Measurements from ENCODE around the gene KCNN1.
"Not testable (repeated sequence)": the region's sequence is repeated elsewhere in the genome, so short reads cannot be mapped to it uniquely, and the experiment has no call there.

Gene KCNN1

GRCh38 chr19:18021121-18021755 lies 54.3 kb downstream of the KCNN1 start:
- TF ChIP-seq, protein P1, sequence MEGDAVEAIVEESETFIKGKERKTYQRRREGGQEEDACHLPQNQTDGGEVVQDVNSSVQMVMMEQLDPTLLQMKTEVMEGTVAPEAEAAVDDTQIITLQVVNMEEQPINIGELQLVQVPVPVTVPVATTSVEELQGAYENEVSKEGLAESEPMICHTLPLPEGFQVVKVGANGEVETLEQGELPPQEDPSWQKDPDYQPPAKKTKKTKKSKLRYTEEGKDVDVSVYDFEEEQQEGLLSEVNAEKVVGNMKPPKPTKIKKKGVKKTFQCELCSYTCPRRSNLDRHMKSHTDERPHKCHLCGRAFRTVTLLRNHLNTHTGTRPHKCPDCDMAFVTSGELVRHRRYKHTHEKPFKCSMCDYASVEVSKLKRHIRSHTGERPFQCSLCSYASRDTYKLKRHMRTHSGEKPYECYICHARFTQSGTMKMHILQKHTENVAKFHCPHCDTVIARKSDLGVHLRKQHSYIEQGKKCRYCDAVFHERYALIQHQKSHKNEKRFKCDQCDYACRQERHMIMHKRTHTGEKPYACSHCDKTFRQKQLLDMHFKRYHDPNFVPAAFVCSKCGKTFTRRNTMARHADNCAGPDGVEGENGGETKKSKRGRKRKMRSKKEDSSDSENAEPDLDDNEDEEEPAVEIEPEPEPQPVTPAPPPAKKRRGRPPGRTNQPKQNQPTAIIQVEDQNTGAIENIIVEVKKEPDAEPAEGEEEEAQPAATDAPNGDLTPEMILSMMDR (conservative IDR thresholded peaks at IDR 0.05; ENCODE audit: low read depth, low read length): no peak
- H3K4me3 ChIP-seq (ENCODE audit: low read depth, low read length): no peak overlapping the region
- peak; percentile 96 for DNase-seq (ENCODE audit: low read depth)

DNA sequence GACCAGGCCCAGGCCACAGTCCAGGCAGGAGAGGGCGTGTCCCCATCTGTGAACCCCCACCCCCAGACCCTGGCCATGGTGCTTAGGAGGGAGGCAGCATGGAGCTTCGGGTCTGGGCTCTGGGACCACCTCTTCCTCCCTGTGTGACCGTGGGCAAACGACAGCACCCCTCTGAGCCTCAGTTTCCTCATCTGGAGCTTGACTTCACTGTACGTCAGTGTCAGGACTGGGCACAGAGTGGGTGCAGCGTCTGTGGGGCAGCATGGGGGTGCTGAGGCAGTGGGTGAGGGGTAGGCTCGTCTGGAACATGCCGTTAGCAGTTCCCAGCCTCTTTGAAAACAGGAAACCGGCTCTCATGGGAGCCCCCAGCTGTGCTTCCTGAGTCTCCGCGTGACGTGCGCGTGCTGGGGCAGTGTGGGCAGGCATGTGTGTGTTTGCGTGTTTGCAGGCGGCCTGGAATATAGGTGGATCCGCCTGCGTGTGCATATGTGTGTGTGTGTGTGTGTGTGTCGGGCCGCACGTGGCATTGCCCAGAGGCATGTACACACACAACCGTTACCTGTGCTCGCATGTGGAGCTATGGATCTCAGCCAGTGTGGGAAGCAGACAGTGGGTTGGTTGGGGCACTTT lies 56.8 kb downstream of the KCNN1 start:
- TF ChIP-seq, protein P1 (conservative IDR thresholded peaks at IDR 0.05; ENCODE audit: low read depth, low read length): no peak
- DNase-seq (ENCODE audit: low read depth): peak; percentile 96
- no peak overlapping the region for H3K4me3 ChIP-seq (ENCODE audit: low read depth, low read length)

DNA sequence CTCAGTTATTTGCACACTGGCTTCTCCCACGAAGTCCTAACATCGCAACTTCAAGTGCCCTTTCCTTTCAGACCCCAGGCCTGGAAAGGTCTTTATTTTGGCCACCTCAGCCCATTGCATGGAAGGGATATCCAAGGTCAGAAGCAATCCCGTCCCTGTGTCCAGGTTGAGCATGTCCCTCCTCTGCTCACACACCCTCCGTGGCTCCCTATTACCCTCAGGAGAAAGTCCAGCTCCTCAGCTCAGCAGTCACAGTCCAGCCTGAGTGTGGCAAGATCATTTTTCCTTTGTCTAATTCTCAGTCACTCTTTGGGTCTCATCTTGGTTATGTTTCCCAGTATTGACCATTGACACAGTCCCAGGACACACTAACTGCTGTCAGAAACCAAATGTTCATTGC lies 60.2 kb downstream of the KCNN1 start:
- DNase-seq (ENCODE audit: low read depth): no peak
- TF ChIP-seq, protein P1 (conservative IDR thresholded peaks at IDR 0.05; ENCODE audit: low read depth, low read length): no peak
- no peak overlapping the region for H3K4me3 ChIP-seq (ENCODE audit: low read depth, low read length)

DNA sequence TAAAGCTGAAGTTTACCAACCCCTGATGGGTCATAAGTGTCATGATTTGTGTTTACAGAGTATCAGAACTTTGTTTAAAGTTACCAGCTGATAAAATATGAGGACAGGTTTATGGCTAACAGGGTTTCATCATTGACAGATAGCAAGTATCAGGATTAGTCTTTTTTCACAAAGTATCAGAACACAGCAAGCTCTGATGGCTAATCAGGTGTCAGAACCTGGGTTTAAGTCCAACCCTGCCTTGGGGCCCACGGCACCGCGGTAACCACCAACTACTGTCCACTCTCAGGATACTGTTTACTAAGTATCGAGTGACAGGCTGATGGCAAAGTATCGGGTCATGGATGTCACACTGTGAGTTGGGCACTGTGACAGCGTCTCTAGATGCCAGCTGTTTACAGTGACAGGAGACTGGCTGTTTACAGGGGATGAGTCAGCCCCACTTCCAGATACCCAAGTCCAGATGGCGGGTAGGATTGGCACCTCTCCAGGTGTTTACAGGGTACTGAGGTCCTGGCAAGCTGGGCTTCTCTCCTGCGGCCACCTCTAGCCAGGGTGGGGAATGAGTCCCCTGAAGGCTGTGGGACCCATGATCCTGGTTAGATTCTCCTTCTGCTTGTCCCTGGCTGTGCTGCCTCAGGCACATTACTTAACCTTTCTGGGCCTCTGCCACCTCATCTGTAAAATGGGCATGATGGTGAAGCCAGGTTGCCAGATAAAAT lies 62.9 kb downstream of the KCNN1 start:
- H3K4me3 ChIP-seq (ENCODE audit: low read depth, low read length): no peak overlapping the region
- TF ChIP-seq, protein P1 (conservative IDR thresholded peaks at IDR 0.05; ENCODE audit: low read depth, low read length): no peak
- DNase-seq (ENCODE audit: low read depth): no peak

GRCh38 chr19:18031401-18031800 lies 64.5 kb downstream of the KCNN1 start:
- DNase-seq (ENCODE audit: low read depth); H3K4me3 ChIP-seq (ENCODE audit: low read depth, low read length): not testable (repeated sequence)

DNA sequence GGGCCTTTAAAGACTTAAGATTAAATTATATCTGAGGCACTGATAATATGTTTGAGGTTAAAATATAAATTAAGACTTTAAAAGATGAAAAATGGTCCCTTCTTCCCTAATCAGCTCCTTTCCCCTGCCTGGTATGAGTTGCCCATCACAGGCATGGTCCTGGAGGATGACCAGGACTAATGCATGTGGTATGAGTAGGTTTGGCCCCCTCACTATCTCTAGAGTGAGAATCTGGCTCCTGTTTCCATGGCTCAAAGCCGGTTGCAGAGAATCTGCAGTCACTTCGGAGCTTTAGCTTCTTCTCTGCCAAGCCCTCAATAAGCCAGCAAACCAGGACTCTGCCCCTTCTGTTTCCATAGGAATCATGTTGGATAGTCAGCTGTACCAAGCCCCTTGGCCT lies 65.2 kb downstream of the KCNN1 start:
- not testable (repeated sequence) for DNase-seq (ENCODE audit: low read depth); H3K4me3 ChIP-seq (ENCODE audit: low read depth, low read length)

- TF ChIP-seq, protein P1 (conservative IDR thresholded peaks at IDR 0.05; ENCODE audit: low read depth, low read length): no peak
- no peak overlapping the region for H3K4me3 ChIP-seq (ENCODE audit: low read depth, low read length)
- DNase-seq (ENCODE audit: low read depth): no peak
These were observed 74.1 kb downstream of the KCNN1 start for GRCh38 chr19:18041054-18041453.

- TF ChIP-seq, protein P1 (conservative IDR thresholded peaks at IDR 0.05; ENCODE audit: low read depth, low read length): no peak
- DNase-seq (ENCODE audit: low read depth): no peak
- H3K4me3 ChIP-seq (ENCODE audit: low read depth, low read length): no peak overlapping the region
These were observed 76.8 kb downstream of the KCNN1 start for GRCh38 chr19:18043676-18044075.
